ENCODE measurements around the gene RFTN2.
"Not testable (repeated sequence)": the region's sequence is repeated elsewhere in the genome, so short reads cannot be mapped to it uniquely, and the experiment has no call there.

RFTN2 gene

GRCh38 chr2:197675711-197676188 lies 363 bp upstream of the RFTN2 start:
- DNase-seq (ENCODE audit: low read depth, low spot score) = peak; percentile 48

- DNase-seq (ENCODE audit: low read depth, low spot score) = no peak
Measured at GRCh38 chr2:197674591-197674990, 796 bp downstream of the RFTN2 start.

GRCh38 chr2:197674060-197674459 lies 1.3 kb downstream of the RFTN2 start:
- no peak for DNase-seq (ENCODE audit: low read depth, low spot score)

GRCh38 chr2:197673606-197674005 lies 1.8 kb downstream of the RFTN2 start:
- DNase-seq (ENCODE audit: low read depth, low spot score) = no peak

GRCh38 chr2:197673106-197673505 lies 2.3 kb downstream of the RFTN2 start:
- no peak for DNase-seq (ENCODE audit: low read depth, low spot score)

GRCh38 chr2:197672371-197672893 lies 3.0 kb downstream of the RFTN2 start:
- no peak for DNase-seq (ENCODE audit: low read depth, low spot score)

- DNase-seq (ENCODE audit: low read depth, low spot score) = no peak
Measured at GRCh38 chr2:197669077-197669476, 6.3 kb downstream of the RFTN2 start.

GRCh38 chr2:197668296-197668695 lies 7.1 kb downstream of the RFTN2 start:
- no peak for DNase-seq (ENCODE audit: low read depth, low spot score)

- DNase-seq (ENCODE audit: low read depth, low spot score) = no peak
Measured at GRCh38 chr2:197666277-197666676, 9.1 kb downstream of the RFTN2 start.

GRCh38 chr2:197661626-197662025 lies 13.8 kb downstream of the RFTN2 start:
- DNase-seq (ENCODE audit: low read depth, low spot score) = no peak

GRCh38 chr2:197657562-197657961 lies 17.8 kb downstream of the RFTN2 start:
- DNase-seq (ENCODE audit: low read depth, low spot score) = no peak

- DNase-seq (ENCODE audit: low read depth, low spot score) = no peak
Measured at GRCh38 chr2:197647961-197648690, 27.3 kb downstream of the RFTN2 start.

GRCh38 chr2:197641666-197642065 lies 33.7 kb downstream of the RFTN2 start:
- no peak for DNase-seq (ENCODE audit: low read depth, low spot score)

- not testable (repeated sequence) for DNase-seq (ENCODE audit: low read depth, low spot score)
Measured at GRCh38 chr2:197640571-197641122, 34.7 kb downstream of the RFTN2 start.

- no peak for DNase-seq (ENCODE audit: low read depth, low spot score)
Measured at GRCh38 chr2:197633109-197633657, 42.2 kb downstream of the RFTN2 start.

- no peak for DNase-seq (ENCODE audit: low read depth, low spot score)
Measured at GRCh38 chr2:197628043-197628500, 47.3 kb downstream of the RFTN2 start.

- no peak for DNase-seq (ENCODE audit: low read depth, low spot score)
Measured at GRCh38 chr2:197626965-197627625, 48.3 kb downstream of the RFTN2 start.

GRCh38 chr2:197620133-197620532 lies 55.3 kb downstream of the RFTN2 start:
- no peak for DNase-seq (ENCODE audit: low read depth, low spot score)

GRCh38 chr2:197615016-197615652 lies 60.3 kb downstream of the RFTN2 start:
- no peak for DNase-seq (ENCODE audit: low read depth, low spot score)

GRCh38 chr2:197614532-197614931 lies 60.9 kb downstream of the RFTN2 start:
- DNase-seq (ENCODE audit: low read depth, low spot score) = no peak

GRCh38 chr2:197613509-197613987 lies 61.8 kb downstream of the RFTN2 start:
- no peak for DNase-seq (ENCODE audit: low read depth, low spot score)

- no peak for DNase-seq (ENCODE audit: low read depth, low spot score)
Measured at GRCh38 chr2:197606180-197606579, 69.2 kb downstream of the RFTN2 start.

Measured in brain pericyte (primary cell).